GM10847 (cell line): ENCODE measurements around the gene PTCRA.

Experiments
- POLR2A ChIP-seq: IDR thresholded peaks from 2 replicates; pipeline ENCODE4 v1.6.1; 2011; ENCODE audit not compliant: insufficient read length; ENCODE audit errors: extremely low read depth

PTCRA gene, protein sequence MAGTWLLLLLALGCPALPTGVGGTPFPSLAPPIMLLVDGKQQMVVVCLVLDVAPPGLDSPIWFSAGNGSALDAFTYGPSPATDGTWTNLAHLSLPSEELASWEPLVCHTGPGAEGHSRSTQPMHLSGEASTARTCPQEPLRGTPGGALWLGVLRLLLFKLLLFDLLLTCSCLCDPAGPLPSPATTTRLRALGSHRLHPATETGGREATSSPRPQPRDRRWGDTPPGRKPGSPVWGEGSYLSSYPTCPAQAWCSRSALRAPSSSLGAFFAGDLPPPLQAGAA

DNA sequence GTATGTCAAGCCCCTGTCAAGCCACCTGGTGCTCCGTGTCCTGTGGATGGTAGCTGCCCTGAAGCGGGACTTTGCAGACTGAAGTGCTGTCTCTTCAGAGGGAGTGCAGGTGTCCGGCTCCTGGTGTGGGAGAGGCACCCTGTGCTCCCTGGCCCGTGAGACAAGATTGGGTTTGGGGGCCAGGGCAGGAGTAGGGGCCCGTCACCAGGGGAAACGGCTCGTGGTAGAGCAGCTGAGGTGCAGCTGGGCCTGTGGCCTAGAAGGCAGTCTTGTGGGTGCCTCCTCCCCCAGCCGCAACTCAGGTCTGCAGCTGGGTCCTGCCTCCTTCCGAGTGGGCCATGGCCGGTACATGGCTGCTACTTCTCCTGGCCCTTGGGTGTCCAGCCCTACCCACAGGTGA is at the start of gene PTCRA:
Gene PTCRA, plus strand, starts transcription at position 322 of the 400 bp plus-strand sequence. Its CDS starts 17 bp downstream, at position 339.
- TF ChIP-seq POLR2A, result no peak

DNA sequence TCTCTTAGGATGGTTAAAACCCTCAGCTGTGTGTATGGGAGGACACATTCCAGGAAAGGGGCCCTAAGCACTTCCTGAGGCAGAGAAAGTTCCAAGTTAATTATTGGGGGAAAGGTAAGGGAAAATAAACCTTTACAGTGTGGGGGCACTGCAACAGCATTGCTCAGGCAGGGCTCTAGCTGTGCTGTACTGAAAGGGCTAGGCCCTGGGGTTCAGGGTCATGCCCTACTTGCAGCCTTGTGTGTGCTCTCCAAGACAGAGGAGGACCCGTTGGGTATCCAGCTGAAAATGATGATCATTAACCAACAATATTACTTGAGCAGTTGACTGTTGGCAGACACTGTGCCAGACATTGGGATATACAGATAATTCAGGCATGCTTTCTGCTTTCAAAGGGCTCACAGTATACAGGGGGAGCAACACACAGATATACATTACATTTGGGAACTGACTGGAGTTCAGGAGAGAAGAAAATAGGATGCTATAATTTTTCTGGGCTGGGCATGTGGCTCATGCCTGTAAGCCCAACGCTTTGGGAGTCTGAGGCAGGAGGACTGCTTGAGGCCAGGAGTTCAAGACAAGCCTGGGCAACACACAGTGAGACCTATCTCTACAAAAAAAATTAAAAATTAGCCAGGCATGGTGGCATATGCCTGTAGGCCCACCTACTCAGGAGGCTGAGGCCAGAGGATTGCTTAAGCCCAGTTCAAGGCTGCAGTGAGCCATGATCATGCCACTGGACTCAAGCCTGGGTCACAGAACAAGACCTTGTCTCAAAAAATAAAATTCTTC is 45.5 kb upstream of the PTCRA start:
- no peak for TF ChIP-seq POLR2A

GRCh38 chr6:42871711-42872110 is 44.1 kb upstream of the PTCRA start:
- TF ChIP-seq POLR2A, result no peak

DNA sequence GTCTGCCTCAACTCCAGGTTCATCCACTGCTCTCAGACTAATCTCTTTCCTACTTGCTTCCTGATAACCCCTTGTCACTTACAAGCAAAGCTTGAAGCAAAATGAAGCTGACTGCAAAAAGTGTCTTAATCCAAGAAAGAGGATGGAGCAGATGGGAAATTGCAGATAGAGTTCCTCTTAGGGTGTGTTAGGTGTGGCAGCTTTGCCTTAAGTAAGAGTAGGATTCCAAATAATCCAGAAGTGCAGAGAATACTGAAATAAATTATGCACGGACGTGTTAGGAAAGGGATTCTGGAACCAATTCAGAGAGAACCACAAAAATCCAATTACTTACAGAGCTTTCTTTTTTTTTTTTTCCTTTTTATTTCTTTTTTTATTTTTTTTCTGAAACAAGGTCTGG is 42.5 kb upstream of the PTCRA start:
- no peak for TF ChIP-seq POLR2A

DNA sequence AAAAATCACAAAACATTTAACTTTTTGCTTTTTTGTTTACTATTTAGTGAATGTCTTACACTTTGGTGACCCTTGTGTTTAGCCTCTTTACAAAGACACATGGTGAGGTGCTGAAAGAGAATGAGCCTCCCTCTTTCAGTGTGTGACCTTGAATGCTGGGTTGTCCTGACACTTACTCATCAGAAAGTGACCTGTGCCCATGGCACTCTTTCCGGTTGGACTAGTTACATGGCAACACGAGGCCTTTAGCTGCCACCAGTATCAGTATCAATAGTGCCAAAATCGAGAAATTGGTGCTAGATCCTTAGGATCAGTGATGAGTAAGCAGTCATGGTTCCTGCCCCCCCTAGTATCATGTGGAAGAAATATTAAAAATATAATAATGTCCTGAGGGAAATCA is 38.2 kb upstream of the PTCRA start:
- TF ChIP-seq POLR2A, result no peak

GRCh38 chr6:42879372-42880239 is 36.2 kb upstream of the PTCRA start, which contains the start of gene RPL7L1:
RPL7L1 (plus strand) TSS chr6:42879616; CDS start chr6:42879911, 295 bp downstream.
- peak; percentile 71 for TF ChIP-seq POLR2A

- no peak for TF ChIP-seq POLR2A
Measured at GRCh38 chr6:42885702-42886101, 30.2 kb upstream of the PTCRA start.

DNA sequence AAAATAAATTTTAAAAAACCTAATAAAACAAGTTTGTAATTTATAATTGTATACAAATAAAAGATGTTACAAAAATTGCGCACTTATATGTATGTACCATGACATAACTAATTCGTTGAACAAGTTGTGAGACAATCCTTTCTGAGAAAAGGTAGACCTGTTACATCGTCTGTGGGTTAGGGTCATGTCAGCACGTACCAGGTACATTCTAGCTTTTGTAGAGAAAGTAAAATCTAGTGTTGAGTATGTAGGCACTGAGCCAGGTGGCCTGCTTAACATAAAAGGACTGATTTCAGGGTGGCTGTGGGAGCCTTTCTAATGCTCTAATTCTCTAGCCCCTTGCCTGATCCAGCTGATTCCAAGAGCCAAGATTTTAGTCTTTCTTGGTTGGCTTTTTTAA is 26.0 kb upstream of the PTCRA start:
- no peak for TF ChIP-seq POLR2A

DNA sequence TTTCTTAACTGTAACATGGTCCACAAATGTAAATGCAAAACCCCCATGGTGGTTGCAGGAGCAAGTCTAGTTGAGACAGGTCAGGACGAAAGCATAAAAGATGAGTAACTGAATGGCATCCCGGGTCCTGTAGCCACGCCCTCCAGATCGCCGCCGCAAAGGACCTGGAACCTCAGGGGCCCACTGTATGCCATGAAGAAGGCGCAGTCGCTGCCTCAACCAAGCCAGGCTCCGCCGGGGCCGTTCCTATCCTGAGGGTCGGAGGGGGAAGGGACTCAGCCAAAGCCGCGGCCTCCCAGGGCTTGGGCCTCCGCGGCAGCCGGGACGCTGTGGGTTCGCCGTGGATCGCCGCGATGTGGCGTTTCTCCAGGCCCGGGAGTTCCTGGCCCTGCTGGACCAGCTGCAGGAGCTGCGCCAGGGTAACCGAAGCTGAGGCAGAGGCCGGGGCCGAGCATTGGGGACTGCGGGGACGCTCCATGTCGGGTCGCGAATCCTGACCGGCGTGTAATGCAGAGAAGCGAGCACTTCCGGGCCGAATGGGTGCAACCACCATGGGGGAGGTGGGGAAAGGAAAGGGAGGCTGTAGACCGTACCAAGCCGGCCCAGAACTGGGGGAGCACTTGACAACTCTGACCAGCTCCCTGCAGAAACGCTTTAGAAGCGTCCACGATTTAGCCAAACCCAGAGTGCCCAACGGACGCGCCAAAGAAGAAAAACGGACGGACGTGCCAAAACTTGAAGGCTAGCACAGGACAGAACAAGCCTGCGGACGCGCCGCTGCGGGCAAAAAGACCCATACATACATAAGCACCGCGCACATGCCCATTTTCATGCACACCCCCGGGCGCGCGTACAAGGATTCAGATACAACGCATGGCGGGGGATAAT is 25.3 kb upstream of the PTCRA start:
- TF ChIP-seq POLR2A, result peak; percentile 83

- no peak for TF ChIP-seq POLR2A
Measured at GRCh38 chr6:42891199-42891722, 24.6 kb upstream of the PTCRA start.

DNA sequence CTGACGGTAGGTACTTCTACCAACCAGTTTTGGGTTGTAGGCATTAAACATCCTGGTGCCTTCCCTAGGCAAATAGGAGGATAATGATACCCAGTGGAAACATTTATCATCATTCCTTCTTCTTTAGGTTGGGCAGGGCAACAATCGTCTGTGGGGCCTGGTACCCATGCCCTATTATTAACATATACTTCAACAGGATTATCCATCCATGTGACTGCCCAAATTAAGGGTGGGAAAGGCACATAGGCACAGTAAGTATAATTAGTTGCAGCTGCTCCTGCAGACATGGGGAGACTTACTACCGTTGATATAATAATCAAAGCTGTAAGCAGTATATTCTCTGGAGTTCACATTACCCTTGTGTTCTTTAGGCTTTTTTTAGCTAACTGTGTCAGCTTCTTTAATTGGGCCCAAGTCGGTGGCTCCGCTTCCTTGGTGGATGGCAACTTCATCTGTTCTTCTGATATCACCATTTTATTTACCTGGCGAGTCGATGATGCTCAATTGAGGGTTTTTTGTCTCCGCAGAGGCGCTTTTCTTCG is 19.6 kb upstream of the PTCRA start:
- TF ChIP-seq POLR2A, result no peak

DNA sequence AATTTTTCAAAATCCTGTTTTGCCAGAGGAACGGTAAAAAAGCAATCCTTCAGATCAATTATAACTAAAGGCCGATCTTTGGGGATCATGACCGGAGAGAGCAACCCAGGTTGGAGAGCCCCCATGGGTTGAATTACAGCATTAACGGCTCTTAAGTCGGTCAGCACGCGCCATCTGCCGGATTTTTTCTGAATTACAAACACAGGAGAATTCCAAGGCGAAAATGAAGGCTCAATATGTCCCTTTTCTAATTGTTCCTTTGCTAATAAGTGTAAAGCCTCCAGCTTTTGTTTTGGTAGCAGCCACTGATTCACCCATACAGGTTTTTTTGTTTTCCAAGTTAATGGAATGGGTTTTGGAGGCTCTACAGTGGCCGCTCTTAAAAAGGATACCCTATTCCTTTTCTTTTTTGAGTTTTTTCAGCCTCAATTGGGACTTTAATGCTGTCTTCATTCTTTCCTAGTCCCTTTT is 16.9 kb upstream of the PTCRA start:
- no peak for TF ChIP-seq POLR2A

DNA sequence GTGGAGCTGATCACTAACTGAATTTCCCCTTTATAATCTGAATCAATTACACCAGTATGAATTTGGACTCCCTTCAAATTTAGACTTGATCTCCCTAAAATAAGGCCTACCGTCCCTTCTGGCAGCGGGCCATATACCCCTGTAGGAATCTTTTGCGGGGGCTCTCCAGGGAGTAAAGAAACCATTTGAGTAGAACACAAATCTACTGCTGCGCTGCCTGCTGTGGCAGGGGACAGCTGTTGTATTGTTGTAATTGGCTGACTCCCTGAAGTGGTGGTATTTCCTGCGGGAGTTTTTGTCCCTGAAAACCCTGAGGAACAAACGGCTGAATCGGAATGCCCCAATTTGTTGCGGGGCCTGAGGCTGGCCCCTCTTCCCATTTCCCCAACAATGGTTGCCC is 16.0 kb upstream of the PTCRA start:
- no peak for TF ChIP-seq POLR2A

- TF ChIP-seq POLR2A, result no peak
Measured at GRCh38 chr6:42901538-42901957, 14.3 kb upstream of the PTCRA start.
